IMR-90 (cell line): ENCODE measurements around the gene DISC1.

Experiments used
- CEBPB ChIP-seq: IDR thresholded peaks from 2 replicates; pipeline ENCODE4 v1.6.1; 2012; ENCODE audit warnings: low read depth, low read length, improper control_type of control experiment
- CHD1 ChIP-seq: IDR thresholded peaks from 2 replicates; pipeline ENCODE4 v1.6.1; 2012; ENCODE audit warnings: low read depth, low read length, improper control_type of control experiment
- POLR2A ChIP-seq: IDR thresholded peaks from 2 replicates; pipeline ENCODE4 v1.6.1; 2012; ENCODE audit warnings: mild to moderate bottlenecking, low read depth, low read length
- RAD21 ChIP-seq: IDR thresholded peaks from 2 replicates; pipeline ENCODE4 v1.6.1; 2012; ENCODE audit warnings: low read length, improper control_type of control experiment
- RCOR1 ChIP-seq: IDR thresholded peaks from 2 replicates; pipeline ENCODE4 v1.6.1; 2012; ENCODE audit warnings: mild to moderate bottlenecking, low read length, improper control_type of control experiment; ENCODE audit not compliant: insufficient replicate concordance
- RFX5 ChIP-seq: IDR thresholded peaks from 2 replicates; pipeline ENCODE4 v1.8.0; 2012; ENCODE audit warnings: low read depth, mild to moderate bottlenecking, low read length, moderate library complexity
- SMC3 ChIP-seq: fragments of 150-350 bp; IDR thresholded peaks from 2 replicates; pipeline ENCODE4 v1.6.1; 2016; ENCODE audit warnings: low read depth, mild to moderate bottlenecking, antibody characterized with exemption, low read length, moderate library complexity
- TF ChIP-seq, protein P1 (sequence below): conservative IDR thresholded peaks from 2 replicates; pipeline ENCODE4 v1.5.1; 2012; ENCODE audit warnings: mild to moderate bottlenecking, low read depth, low read length, improper control_type of control experiment
- TF ChIP-seq, protein P2 (sequence below): fragments of 150-350 bp; IDR thresholded peaks from 2 replicates; pipeline ENCODE4 v1.6.1; 2017; ENCODE audit warnings: mild to moderate bottlenecking, antibody characterized with exemption, low read length, low read depth

GRCh38 chr1:231860221-231861088 is 233.9 kb downstream of the DISC1 start:
- TF ChIP-seq CEBPB = no peak
- TF ChIP-seq, protein P1, sequence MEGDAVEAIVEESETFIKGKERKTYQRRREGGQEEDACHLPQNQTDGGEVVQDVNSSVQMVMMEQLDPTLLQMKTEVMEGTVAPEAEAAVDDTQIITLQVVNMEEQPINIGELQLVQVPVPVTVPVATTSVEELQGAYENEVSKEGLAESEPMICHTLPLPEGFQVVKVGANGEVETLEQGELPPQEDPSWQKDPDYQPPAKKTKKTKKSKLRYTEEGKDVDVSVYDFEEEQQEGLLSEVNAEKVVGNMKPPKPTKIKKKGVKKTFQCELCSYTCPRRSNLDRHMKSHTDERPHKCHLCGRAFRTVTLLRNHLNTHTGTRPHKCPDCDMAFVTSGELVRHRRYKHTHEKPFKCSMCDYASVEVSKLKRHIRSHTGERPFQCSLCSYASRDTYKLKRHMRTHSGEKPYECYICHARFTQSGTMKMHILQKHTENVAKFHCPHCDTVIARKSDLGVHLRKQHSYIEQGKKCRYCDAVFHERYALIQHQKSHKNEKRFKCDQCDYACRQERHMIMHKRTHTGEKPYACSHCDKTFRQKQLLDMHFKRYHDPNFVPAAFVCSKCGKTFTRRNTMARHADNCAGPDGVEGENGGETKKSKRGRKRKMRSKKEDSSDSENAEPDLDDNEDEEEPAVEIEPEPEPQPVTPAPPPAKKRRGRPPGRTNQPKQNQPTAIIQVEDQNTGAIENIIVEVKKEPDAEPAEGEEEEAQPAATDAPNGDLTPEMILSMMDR = no peak
- no peak for TF ChIP-seq RAD21
- TF ChIP-seq RCOR1 = no peak
- TF ChIP-seq POLR2A = no peak
- no peak for TF ChIP-seq RFX5
- no peak for TF ChIP-seq SMC3
- no peak for TF ChIP-seq CHD1
- TF ChIP-seq, protein P2, sequence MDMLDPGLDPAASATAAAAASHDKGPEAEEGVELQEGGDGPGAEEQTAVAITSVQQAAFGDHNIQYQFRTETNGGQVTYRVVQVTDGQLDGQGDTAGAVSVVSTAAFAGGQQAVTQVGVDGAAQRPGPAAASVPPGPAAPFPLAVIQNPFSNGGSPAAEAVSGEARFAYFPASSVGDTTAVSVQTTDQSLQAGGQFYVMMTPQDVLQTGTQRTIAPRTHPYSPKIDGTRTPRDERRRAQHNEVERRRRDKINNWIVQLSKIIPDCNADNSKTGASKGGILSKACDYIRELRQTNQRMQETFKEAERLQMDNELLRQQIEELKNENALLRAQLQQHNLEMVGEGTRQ = no peak
